ENCODE data around the gene FOXA2.

The FOXA2 gene

DNA sequence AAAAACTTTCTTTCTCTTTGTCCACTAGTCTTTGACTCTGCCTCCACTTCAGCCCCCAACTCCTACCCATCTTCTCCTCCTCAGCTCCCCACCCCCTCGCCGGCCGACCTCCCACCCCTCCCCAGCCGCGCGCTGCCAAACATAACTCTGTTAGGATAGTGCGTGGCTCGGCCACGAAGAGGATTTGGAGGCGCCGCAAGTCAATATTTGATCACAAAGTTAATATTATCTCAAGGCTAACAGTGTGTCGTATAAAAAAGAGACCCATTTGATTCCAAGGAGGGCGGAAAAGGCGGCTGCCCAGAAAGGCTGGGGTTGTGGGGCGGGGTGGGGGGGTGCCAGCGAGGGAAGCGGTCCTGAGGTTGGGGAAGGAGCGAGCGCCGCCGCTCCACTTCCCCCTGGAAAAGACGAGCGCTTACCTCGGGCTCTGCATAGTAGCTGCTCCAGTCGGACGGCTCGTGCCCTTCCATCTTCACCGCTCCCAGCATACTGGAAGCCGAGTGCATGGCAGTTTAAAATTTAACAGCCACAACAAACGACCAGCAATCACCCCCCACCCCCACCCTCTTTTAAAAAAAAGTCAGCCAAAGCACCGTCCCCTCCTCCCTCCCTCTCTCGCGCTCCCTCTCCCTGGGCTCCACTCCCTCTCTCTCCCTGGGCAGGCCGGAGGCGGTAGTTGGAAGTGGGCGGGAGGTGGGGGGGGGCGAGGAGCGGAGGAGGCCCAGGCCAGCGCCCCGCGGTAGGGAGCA lies 425 bp downstream of the FOXA2 start:
- no peak for DNase-seq (ENCODE audit: low read depth in 2 of 2)

DNA sequence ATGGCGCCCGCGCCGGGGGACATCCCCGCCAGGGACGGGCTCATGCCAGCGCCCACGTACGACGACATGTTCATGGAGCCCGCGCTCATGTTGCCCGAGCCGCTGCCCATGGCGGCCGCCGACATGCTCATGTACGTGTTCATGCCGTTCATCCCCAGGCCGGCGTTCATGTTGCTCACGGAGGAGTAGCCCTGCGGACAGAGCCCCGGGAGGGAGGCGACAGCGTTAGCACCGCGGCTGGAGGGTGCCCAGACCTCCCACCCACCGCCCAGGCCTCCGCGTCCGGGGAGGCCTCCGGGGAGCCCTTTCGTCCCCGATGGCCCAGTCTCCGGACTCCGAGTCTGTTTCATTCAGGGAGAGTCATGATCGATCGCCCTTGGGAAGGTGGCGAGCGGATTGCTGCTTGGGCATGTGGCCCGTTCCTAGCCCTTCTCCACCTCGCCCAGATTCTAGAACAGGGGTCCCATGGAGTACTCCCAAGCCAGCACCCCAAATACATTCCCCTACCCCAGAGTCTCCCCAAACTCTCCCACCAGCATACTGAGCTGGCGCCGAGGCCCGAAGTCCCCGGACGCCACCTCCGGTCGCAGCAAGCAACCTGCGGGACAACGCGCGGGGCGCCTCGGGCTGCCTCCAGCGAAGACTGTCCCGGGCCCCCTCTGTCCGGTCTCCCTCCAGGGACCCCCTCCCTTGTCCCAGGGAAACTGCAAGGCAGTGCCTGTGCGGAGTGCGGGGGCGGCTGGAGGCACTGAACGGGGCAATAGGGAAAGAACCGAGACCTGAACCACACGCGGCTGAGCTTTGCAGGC lies 1.2 kb downstream of the FOXA2 start:
- no peak for DNase-seq (ENCODE audit: low read depth in 2 of 2)

DNA sequence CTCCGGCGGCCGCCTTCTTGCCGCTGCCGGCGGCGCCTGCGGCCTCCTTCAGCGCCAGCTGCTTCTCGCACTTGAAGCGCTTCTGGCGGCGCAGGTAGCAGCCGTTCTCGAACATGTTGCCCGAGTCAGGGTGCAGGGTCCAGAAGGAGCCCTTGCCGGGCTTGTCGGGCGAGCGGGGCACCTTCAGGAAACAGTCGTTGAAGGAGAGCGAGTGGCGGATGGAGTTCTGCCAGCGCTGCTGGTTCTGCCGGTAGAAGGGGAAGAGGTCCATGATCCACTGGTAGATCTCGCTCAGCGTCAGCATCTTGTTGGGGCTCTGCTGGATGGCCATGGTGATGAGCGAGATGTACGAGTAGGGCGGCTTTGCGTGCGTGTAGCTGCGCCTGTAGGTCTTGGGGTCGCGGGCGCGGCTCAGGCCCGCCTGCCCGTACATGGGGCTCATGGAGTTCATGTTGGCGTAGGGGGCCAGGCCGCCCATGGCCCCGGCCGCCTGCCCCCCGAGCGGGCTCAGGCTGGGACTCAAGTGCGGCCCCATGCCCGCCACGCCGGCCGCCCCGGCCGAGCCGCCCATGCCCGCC lies 1.9 kb downstream of the FOXA2 start:
- no peak for DNase-seq (ENCODE audit: low read depth in 2 of 2)

DNA sequence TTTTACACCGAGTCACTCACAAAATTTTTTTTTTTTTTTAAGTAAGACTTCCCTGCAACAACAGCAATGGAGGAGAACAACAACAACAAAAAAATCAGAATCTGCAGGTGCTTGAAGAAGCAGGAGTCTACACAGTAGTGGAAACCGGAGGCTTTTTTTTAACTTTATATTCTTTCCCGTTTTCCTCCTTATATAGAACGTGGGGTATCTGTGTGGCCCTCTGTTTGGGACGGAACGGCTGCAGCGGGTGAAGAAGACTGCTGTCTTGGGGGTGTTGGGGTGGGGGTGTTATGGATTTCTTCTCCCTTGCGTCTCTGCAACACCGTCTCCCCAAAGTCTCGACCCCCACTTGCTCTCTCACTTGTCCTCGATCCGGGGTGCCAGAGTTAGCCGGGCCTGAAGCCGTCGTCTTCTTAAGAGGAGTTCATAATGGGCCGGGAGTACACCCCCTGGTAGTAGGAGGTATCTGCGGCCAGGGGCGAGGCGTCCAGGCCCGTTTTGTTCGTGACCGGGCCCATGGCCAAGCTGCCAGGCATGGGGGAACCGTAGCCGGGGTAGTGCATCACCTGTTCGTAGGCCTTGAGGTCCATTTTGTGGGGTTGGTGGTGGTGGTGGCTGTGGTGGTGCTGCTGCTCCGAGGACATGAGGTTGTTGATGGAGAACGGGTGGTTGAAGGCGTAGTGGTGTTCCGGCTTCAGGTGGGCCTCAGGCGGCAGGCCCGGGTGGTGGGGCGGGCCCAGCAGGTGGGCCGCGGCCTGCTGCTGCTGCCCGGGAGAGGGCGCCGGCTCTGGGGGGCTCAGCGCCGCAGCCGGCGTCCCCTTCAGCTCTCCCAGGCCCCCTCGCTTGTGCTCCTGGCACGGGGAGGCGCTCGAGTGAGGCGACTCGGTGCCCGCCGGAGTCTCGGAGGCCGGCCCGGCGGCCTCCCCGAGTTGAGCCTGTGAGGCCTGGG lies 2.7 kb downstream of the FOXA2 start:
- no peak for DNase-seq (ENCODE audit: low read depth in 2 of 2)

DNA sequence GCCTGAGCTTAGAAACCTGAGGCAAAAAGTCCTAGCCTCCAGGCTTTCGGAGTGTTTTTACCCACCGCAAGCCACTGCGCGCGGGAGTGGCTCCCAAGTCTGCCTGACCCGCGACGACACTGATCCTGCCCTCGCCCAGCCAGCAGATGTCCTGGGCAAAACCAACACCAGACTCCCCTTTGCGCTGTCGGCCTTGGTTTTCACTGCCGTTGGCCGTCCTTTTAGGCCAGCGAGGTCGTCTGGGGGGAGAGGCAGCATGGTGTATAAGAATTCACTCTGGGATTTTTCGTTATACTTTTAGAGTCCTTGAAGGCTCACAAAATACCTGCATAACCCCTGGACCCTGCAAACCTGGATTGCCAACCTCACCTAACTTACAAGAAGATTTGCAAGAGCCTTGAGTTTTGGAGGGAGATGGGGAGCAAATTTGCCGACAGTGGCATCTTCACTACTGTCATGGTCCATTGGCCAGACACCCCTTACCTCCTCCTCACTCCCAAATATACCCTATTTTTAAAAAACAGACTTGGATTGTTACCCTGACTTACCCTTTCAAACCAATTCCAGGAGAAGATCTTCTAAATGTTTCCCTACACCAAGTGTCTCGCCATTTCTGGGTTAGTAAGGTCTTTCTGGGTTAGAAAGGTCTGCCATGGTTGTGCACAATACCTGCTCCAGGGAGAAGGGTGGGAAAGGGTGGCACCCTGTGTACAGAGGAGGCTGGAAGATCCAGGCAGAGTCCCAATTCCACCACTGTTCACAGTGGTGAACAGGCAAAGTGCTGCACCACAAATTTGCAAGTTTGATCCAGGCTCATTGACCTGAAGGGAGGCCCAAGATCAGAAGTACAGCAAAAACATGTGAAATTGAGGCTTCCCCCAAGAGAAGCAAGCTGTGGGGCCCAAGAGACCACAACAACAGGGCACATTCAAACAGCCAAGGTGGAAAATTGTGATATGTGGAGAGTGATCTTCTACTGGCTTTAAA lies 4.4 kb downstream of the FOXA2 start:
- DNase-seq (ENCODE audit: low read depth in 2 of 2) = no peak

GRCh38 chr20:22579119-22579427 lies 5.3 kb downstream of the FOXA2 start:
- no peak for DNase-seq (ENCODE audit: low read depth in 2 of 2)

DNA sequence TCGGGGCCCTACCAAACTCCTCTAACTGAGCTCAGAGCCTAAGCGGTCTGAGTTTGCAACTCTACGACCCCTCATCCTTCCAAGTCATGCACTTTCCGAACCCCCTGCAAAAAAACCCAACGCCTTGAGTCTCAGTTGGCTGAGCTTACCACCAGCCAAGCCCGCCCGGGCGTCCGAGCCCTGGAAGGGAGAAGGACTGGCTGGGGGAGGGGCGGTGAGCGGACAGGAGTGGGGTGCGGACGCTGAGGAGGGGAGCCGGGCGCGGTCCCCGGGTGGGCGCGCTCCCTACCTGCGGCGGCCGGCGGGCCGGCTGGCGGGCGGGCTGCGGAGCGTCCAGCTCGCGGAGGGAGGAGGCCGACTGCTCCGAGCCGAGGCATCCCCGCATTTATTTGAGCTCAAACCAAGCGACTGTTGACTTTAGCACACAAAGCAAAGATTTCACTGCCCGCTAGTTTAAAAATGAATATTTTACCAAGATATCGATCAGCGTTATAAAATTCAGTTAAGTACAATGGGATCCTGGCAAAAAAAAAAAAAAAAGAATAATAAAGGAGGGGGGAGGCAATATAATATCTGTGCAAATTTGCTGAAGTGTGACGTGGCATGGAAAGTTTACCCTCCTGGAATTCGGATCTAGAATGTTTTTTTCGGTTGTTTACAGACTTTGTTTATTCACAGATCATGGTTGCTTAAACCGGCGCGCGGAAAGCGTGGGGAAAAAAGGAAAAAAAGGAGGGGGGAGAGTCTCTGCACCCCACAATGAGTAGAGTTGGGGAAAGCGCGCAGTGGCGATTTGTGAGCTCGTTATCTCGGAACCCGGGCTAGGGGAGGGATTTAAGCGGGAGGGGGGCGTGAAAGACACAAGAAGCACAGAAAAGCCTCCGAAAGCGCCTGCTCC lies 5.9 kb downstream of the FOXA2 start:
- no peak for DNase-seq (ENCODE audit: low read depth in 2 of 2)

DNA sequence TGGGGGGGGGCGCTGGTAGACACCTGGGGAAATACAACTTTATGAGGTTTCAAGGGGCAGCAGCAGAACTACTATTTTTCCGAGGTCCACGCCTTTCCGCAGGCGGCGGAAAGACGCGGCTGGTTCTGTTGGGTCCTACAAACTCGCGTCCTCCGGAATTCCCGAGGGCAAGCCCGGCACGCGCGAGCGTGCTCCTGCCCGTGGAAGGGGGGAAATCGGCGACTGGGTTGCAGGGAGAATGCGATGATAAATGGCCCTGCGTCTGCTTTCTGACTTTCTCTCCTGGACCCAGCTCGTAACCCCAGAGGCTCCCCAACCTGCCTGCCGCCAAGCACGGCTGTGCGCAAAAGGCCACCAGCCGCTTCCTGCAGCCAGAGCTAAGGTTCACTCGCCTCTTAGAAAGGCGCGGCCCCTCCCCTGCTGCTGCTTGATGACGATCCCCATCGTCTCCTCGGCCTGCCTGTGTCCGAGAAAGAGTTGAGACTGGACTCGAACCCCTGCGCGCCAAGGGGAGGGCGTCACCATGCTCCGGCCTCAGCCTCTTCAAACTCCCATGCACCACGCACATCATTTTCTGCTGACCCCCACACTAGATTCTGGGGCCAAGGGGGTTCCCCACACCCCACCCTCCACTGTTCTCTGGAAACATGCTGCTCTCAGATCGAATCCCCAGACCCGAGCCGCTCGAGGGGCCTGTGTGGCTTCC lies 6.7 kb downstream of the FOXA2 start:
- DNase-seq (ENCODE audit: low read depth in 2 of 2) = no peak

DNA sequence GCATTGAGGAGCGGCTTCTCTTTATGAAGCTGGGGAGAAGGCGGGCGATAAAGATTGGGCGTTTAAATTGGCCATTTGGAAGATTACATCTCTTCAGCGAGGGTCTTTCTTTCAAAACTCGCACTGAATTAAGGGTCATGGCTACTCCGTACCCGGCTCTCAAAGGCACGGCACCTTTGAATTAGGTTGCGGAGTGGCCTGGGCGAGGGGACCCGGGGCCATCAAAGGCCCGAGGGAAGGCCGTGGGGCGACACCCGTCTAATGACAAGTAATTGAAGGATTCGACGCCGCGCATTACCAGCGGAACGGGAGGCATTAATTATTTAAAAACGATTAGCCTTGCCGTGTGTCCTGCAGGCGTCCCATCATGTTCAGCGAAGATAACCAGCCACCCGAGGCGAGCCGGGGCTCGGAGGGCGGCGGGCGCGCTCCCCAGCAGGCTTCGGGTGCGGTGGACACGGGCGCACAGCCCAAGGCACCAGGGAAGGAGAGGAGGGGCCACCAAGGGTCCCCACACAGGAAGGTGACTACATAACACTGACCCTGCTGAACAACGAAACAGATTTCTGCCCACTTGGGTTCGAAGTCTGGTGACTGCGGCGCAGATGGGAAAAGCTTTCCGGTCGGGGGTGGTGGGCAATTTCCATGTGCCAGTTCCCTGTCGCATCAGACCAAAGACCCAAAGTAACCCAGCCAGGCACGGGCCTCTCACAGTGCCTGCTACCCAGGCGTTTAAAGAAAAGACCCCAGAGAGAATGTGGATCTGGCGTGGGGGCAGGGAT lies 7.4 kb downstream of the FOXA2 start:
- DNase-seq (ENCODE audit: low read depth in 2 of 2) = no peak

DNA sequence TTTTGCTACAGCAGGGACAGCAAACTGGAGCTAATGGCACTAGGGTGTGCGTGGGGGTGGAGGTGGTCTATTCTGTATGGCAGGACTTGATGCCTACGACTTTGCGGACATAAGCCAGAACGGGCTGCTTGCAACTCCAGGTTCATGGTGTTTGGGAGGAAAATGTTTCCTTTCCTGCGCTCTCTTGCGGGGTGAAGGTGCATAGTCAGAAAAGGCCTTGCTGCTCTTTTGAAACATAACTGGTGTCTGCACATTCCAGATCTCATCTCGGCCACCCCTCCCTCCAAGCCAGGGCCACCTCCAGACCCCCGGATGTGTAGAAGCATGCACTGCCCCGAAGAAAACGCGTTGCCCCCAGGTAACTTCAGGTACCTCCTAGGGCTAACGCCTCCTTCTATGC lies 8.1 kb downstream of the FOXA2 start:
- no peak for DNase-seq (ENCODE audit: low read depth in 2 of 2)

GRCh38 chr20:22575737-22576136 lies 8.6 kb downstream of the FOXA2 start:
- DNase-seq (ENCODE audit: low read depth in 2 of 2) = no peak

GRCh38 chr20:22575087-22575721 lies 9.2 kb downstream of the FOXA2 start:
- DNase-seq (ENCODE audit: low read depth in 2 of 2) = no peak

GRCh38 chr20:22574545-22575086 lies 9.8 kb downstream of the FOXA2 start:
- DNase-seq (ENCODE audit: low read depth in 2 of 2) = no peak

DNA sequence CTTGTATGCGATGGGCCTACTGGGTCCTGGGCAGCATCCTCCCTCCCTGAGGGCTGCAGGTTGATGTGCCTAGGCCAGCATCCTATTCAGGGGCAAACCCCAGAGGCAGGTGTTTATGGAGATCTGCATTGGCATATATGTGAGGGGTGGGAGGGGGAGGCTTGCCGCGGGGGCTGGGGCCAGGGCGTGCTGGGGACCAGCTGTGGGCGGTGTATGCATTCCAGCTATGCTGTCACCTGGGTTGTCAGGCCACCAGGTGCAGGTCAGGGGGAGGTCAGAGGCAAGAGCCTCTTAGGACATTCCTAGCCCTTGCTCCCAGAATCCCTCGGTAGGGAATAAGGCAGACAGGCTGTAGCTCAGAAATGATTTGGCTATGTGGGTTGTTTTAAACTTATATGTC lies 11.9 kb downstream of the FOXA2 start:
- no peak for DNase-seq (ENCODE audit: low read depth in 2 of 2)

DNA sequence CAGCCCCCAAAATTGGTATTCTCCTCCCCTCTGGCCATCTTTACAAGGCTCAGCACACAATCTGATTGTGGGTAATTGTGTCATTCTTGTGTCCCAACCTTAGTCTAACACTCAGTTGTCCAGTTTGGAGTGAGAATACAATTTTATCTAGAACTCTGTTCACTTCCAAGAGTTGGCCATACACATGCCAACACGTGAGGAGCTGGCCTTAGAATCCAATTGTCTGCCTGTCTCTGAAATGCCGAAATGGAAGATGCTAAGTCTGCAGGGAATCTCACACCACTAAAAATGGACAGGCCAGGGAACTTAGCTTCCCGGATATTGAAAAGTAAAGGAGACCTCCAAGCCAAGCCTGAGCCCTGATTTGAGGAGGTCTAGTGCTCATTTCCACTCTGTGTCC lies 12.3 kb downstream of the FOXA2 start:
- DNase-seq (ENCODE audit: low read depth in 2 of 2) = no peak

DNA sequence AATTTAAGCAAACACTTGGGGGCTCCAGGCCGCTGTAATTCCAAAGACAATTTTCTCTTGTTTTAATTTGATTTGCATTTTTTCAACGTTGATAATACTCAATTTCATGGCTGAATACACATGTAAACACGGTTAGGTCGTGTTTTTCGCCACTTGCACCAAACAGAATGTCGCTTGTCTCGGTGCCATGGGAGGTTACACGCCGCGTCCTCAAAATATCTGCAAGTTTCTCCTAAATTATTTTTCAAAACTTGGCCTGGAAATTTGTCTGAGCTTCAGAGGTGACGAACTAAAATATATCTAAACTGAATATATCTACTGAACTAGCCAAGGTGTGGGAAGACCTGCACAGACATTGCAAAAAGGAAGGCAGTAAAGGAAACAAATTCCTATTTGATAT lies 15.0 kb downstream of the FOXA2 start:
- DNase-seq (ENCODE audit: low read depth in 2 of 2) = no peak

DNA sequence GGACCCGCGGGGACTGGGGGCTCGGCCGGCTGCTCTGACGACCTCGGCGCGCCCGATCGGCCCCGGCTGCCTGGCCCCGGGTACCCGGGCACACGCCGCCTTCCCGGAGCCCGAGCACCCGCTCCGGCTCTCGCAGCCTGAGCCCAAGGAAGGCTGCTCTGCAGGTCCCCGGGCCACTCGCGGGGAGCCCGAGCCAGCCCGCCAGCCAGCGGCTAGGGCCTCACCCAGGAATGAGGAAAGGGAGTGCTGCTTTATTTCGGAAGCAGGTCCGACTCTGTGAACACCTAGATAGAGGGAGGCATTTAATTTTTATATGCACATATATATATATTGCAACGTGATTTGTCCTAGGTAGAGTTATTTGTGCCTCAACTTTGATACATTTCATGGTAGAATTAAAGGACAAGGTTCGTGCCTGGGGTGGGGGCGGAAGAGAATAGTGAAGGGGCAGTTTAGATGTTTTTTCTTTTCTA lies 15.5 kb downstream of the FOXA2 start:
- DNase-seq (ENCODE audit: low read depth in 2 of 2) = no peak
